T-helper 2 cell treated with Interferon-gamma antibody and Interleukin-4, amounts not matched to agents 100 ng/mL and 5 ng/mL, for 36 hours (primary cell): ENCODE data around the gene CPE. TPM values are rescaled to one million over a fixed set of nuclear protein-coding genes. Genes with fewer than 3 reads are reported as not detected.
"Not testable (repeated sequence)": the region's sequence is repeated elsewhere in the genome, so short reads cannot be mapped to it uniquely, and the experiment has no call there.

Source experiments
- intact Hi-C: fragments of 100-400 bp; cut with micrococcal nuclease; formaldehyde crosslinking; loops from one replicate; pipeline ENCODE4 v1.15.1; 2023
- total RNA-seq: library from RNA; stranded (reverse); gene quantifications from 2 replicates; pipeline ENCODE4 v1.2.3, GENCODE V29; 2022

Gene CPE
- total RNA-seq, 1 donor from 2014 or later: 0.16 TPM

DNA sequence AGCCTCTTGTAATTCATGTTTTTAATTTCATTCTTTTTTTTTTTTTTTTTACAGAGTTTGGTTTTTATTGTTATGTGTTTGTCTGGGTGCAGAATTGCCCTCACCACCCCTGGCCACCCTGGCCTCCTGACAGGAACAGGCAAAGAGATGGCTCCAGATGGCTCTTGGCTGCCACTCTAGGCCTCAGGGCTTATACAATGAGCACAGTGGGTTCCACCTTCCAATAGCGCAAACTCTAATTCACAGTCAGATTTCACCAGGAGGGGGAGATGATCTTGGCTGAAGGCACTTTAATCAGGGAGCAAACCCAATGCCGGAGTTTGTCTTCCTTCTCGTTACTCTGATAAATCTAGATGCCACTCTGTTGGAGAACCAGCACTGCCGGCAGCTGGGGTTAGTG, 24.8 kb downstream of the CPE start:
- intact Hi-C loops: no loop called here

DNA sequence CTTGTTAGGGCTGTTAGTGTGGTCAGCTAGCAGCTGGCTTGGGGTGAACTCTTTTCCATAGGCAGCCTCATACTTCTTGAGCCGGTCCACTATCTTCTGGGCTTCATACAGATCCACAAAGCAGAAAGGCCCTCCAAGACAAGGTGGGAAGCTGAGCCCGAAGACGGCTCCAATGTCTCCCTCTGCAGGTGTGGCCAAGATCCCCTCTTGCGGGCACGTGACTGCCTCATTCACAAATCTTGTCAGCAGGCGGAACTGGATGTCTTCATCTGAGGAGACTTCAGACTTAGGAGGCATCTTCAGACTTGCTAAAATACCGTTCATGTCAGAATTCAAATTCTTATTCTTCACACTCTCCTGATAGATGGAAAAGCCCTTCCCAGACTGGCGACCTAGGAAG, 25.3 kb downstream of the CPE start:
- intact Hi-C loops: no loop called here

DNA sequence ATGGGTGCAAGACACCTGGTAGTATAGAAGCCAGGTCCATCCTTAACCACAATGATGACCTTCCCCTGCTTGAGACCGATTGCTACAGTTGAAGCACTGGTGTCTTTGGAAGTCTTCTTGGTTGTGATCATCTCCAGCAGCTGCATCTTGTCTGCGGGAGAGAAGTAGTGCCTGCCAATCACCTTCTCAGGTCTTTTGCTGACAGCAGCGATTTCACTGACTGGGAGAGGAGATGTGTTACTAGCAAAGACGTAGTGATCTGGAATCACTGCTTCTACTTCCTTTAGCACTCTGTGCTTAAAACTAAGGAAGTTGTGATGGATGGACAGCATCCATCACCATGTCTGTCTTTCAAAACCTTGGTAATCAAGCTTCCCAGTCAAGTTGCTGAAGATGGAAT, 25.9 kb downstream of the CPE start:
- intact Hi-C loops: no loop called here

DNA sequence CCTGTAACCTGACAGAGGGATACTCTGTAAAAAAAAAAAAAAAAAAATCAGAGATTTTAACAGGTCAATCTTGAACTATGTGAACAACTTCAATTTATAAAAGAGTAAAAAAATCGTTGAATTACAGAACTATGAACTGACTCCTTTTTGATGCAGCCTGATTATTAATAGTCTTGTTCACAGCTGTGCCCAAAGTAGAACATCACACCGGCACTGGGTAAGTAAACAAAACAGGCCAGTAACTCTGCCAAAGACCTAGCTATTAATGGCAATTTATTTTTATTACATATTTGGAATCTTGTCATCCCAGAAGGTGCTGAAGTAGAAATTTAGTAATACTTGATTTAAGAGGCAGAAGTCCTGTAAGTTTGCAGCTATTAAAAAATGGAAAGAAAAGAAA, 31.4 kb downstream of the CPE start:
- intact Hi-C loops: no loop called here

DNA sequence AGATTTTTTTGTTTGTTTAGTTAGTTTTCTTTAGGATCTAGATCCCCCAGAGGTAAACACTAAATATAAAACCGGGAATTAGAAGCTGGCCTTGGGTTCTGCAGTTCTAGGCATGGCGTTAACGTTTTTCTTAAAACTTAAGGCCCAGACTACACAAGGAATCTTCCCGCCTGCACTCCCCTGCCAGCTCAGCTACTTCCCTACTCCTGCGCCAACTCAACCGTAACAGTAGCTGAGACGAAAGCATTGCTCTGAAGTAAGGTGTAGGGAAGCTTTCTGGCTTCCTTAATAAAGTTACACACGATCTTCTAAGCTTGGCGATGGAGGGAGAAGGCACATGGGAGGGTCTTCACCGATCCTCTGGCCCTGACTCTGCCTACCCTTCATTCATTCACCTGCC, 37.1 kb downstream of the CPE start:
- intact Hi-C loops: no loop called here

DNA sequence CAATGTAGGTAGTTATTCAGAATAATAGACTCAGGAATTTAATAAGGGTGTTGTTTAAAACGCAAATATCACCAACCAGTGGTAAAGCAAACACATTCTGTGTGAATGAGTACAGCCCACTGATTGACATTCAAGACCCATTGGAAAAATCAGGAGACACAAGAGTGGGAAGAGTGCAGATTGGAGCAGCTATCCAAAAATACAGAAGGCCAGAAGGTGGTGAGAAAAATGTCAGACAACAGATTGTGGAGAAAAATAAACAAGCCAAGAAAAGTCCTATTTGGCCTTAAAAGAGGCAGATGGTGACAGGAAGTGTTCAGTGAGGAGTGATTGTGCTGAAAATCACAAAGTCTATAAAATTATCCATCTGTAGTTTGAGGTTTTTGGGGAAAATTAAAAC, 39.3 kb downstream of the CPE start:
- intact Hi-C loops: no loop called here

DNA sequence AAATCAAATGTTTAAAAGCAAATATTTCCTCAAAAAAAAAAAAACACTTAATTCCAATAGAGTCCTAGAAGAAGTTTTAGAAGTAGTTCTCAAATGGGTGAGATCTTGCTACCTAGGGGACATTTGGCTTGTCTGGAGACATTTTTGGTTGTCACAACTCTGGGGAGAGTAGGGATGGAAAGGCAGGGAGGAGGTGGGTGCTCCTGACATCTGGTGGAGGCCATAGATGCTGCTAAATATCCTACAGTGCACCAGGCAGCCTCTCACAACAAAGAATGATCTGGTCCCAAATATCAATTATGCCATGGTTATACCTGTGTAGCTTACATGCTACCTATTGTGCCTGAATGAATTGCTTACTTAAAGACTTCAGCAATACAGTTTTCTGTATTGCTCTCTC, 46.8 kb downstream of the CPE start:
- intact Hi-C loops: no loop called here

DNA sequence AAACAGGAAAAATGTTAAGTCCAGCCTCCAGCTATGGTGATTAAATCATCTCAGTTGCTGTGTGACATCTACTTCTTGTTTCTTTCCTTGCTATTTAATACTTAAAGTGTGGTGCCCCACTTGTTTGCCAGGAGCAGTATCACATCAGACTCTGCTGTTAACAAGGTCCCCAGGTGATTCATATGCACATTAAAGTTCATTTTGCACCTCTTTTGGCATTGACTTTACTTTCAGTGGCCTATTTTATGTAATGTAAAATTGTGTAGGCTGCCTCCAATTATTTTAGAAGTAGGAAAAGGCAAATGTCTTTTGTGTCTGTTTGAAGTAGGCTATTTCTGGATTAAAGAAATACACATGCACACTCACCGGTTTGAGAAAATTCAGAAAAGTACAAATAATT, 47.5 kb downstream of the CPE start:
- intact Hi-C loops: no loop called here

DNA sequence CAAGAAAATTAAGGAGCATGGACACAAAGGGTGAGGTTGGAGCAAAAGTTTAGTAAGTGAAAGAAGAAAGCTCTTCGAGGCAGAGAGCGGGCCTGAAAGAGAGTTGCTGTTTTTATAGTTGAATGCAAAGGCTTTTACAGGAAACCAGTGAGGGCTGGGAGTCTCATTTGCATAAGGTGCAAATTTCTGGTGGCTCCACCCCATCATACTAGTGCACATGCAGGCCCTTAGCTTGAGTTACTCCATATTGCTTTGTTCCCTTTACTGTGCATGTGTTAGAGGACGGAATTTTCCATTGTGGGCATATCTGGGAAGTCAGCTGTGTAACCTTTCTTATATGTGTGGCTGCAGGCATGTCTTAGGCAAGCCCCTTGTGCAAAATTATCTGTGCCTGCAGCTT, 48.0 kb downstream of the CPE start:
- intact Hi-C loops: no loop called here

DNA sequence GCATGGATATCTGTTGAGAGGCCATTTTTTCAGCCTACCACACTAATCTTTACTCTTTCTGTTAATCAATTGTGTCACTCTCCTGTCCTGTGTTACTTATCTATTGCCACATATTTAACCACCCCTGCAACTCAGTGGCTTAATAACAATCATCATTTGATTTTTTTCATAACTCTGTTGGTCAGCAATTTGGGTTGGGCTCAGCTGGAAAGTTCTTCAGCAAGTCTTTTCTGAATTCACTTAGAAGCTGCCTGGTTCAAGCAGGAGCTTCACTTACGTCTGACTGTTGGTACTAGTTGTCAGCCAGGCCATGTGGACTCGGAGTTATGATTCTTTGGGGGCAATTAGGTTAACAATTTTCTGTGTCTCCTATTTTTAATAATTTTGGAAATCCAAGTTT, 50.1 kb downstream of the CPE start:
- intact Hi-C loops: no loop called here

DNA sequence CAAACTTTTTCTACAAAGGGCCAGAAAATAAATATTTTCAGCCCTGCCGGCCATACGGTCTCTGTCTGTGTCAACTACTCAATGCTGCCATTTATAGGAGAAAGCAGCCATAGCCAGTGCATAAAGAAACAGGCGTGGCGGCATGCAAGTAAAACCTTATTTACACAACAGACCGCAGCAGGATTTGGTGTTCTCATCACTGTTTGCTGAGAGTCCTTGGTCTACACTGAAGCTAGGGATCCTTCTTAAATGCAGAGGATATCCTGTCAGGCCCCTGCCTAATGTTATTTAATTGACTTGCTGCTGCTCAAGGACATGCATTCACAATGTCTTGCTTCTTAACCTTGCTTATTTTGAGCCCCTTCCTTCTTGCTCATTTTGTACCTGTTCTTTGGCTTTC, 54.7 kb downstream of the CPE start:
- intact Hi-C loops: no loop called here

DNA sequence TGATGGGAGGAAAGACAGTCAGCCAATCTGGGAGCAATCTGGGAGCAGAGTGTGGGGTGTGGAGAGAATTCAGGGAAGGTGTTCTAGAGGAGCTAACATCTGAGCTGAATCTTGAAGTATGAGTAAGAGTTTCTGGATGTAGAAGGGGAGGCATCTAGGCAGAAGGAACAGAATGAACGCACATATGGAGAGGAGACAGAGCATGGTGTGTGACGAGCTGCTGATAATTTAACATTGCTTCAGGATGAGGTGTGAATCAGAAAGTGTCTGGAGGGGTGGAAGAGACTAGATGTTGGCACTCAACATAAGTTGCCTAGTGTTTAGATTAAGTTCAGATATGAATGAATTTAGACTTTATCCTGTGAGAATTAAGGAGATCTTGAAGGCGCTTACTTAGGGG, 58.9 kb downstream of the CPE start:
- intact Hi-C loops: no loop called here

DNA sequence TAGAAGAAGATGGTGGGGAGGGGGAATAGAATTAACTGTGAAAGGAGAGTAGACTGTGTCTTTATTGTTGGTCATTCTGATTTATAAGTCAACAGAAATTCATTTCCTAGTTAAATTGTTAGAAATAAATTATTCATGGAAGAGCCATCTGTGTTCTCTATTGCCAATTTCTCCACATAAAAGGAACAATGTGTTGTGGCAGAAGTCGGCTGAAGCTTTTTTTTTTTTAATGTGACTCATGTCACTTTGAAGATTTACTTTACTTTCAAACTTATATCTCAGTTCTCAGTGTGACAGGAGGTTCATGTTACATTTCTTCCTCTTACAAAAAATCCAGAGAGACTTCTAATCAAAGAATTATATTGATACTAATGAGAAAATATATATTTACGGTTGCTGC, 60.5 kb downstream of the CPE start:
- intact Hi-C loops: no loop called here

DNA sequence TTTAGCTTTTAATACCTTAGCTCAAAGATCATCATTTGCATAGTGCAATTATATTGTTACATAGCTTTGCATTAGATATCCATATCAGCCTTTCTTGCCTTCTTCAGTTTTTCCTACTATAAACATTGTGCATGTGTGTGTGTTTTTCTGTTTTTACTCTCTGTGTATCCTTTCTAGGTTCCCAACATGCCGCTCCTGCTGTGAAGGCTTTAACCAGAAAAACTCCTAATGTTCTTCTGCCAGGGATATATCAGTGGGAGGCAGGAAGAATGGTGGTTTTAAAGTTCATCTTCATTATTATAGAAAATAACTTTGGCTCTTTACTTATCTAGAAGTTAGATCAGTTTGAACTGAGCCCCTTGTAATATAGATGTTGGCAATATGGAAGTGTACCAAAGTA, 61.2 kb downstream of the CPE start:
- intact Hi-C loops: no loop called here

DNA sequence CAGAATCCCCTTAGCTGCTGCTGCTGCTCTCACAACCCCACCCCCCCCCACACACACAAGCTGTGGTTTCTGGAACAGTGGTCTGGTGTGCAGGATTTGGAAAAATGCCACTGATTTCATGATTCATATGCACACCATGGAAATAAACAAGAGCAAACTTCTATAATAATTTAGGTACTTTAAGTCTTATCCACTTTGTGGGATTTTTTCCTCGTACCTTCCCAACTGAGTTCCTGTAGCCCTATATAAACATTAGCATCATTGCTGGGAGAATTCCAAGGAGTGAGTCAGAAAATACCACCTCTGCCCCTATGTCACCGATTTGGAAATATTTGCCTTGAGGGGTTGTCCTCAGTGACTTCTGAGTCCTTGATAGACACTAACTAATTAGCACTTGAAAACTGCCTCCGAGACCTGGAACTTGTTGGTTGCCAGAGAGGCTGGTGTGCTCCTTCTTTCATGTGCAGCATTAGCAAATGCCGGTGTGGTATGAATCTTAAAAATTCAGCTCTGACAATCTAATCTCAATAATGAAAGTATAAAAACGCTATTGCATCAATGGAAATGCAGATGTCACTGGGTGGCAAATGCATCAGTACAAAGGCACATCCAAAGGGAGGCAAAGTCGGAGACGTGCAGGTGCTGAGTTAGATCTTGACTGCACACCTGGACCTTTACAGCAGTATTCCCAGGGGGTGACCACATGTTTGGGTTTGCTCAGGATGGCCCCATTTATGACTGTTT, 61.8 kb downstream of the CPE start:
- intact Hi-C loops: no loop called here

DNA sequence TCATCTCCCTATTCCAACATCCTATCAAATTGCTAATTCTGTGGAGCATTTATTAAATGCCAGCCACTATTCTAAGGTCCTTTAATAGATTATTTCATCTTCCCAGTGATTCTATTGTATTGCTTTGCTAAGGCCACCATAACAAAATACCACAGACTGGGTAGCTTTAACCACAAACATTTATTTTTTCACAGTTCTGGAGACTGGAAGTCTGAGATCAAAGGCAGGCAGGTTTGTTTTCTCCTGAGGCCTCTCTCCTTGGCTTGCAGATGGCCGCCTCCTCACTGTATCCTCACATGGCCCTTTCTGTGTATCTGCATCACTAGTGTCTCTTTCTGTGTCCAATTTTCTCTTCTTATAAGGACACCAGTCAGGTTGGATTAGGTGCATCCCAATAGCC, 64.5 kb downstream of the CPE start:
- intact Hi-C loops: no loop called here

DNA sequence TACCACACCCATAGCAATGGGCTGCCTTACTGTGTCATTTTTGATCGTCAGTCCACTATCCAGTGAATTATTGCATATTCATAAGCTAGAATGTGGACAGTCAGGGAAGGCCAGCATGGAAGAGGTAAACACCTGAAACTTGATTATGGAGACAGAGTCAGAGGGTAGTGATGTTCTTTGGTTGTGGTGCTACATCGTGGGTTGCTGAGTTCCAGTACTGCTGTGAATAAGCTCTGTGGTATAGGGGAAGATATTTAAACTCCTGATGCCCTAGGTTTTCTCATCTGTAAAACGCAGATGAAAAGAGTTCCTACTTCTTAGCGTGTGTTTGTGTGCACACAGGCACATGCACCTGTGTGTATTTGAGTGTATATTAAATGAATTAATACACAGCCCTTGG, 69.9 kb downstream of the CPE start:
- intact Hi-C loops: no loop called here

DNA sequence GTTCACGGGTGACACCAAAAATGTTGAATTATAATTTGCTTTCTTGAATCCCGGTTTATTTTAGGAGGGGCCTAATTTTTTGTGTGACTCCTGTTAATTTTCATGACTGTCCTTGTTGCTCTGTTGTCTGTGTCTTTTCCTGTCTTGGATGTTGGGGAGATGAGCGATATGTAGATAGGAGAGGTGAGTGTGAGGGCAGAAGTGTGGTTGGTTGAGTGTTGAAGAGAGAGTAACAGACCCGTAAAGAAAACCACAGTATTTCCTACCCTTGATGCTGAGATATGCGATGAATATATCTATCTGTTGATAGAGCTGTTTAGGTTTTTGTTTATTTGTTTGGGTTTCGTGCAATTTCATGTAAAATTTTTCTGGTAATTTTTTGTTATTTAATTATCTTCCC, 70.5 kb downstream of the CPE start:
- intact Hi-C loops: no loop called here

DNA sequence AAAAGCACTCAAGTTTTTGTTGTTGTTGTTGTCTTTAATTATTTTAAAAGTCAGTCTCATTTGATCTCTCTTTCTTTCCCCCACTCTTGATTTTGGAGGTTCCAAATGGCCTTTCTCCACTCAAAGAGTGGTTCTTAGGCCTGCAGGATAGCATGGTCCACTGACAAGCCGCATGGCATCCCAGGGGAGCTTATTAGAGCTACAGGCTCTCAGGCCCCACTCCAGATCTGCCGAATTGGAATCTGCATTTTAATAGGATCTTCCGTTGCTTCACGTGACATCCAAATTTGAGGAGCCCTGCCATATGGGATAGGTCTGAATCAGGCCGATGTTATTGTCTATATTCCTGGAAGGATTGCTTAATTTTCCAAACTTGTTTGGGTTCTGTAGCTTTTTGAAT, 72.1 kb downstream of the CPE start:
- intact Hi-C loops: no loop called here

DNA sequence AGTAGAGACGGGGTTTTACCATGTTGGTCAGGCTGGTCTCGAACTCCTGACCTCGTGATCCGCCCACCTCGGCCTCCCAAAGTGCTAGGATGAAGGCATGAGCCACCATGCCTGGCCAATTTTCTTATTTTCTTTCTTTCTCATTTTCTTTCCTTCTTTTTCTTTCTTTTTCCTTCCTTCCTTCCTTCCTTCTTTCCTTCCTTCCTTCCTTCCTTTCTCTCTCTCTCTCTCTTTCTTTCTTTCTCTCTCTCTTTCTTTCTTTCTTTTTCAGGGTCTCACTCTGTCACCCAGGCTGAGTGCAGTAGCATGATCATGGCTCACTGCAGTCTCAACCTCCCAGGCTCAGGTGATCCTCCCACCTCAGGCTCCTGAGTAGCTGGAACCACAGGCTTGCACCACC, 74.3 kb downstream of the CPE start:
- intact Hi-C loops: not testable (repeated sequence)

DNA sequence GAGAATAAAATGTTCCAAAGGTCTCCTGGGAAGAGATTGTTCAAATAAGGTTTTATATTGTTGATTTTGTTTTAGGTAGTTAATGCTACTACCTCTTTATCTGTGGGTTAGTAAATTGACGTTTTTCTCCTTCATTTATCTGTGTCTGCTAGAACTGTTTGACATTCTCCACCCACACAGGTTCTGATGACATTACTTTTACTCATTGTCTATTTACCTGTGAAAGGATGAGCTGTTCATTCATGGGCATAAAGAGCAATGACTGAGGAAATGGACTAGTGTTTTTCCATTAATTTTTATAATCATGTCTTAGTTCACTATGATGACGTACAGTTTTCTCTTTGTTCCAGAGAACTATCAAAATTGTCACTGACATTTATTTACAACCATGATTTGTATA, 75.6 kb downstream of the CPE start:
- intact Hi-C loops: no loop called here

DNA sequence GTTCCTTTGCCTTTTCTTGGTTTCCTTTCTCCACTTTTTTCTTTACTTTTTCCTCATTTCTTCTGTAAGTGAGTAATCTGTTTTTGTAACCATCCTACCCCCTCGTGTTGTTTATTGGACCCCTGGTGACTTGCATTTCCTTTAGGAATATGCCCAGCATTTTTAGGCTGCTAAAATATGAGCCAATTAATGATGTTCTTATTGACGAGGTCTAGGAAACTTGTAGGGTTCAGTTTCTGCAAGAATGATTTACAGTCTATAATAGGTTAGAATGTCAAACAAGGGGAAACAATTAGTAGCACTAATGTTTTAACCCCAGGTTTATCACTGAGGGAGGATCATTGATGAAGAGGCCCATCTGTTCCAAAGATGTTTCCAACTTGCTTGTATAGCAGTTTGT, 79.0 kb downstream of the CPE start:
- intact Hi-C loops: no loop called here

DNA sequence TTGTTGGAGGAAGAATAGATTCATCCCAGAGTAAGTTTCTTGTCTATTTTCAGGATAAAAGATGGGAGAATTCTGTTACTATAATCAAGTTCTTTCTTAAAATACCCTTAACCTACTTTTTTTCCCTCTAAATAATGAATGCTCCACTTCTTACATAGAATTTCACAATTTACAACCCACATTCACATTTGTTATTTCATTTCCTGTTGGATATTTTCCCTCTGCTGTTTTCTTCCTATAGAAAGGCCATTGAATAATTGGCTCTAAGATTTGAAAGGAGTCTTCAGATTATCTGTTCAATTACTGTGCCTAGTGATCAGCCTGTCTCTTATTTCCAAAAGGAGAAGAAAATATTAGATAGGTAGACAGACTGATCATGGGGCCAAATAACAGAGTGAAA, 79.7 kb downstream of the CPE start:
- intact Hi-C loops: no loop called here
